OCI-LY1 (cell line): Measurements from ENCODE around the gene DOCK2.

Source experiments
- H2AFZ ChIP-seq: fragments of 200-600 bp; sonication (generic), shearing (Covaris generic); 2 replicates; pipeline ENCODE4 v1.6.0; 2014; ENCODE audit warnings: antibody characterized with exemption, mild to moderate bottlenecking, low read length
- H3F3A ChIP-seq: fragments of 200-600 bp; sonication (generic), shearing (Covaris generic); 2 replicates; pipeline ENCODE4 v1.6.0; 2014; ENCODE audit warnings: mild to moderate bottlenecking, antibody characterized with exemption, low read length, moderate library complexity; ENCODE audit not compliant: insufficient read depth
- H3K27ac ChIP-seq: fragments of 200-600 bp; sonication (generic); 2 replicates; pipeline ENCODE4 v1.5.1; 2014; ENCODE audit warnings: low read length, mixed run types, mild to moderate bottlenecking, low read depth; ENCODE audit not compliant: poor library complexity, severe bottlenecking
- H3K27me3 ChIP-seq: fragments of 200-600 bp; sonication (generic); 2 replicates; pipeline ENCODE4 v1.6.0; 2014; ENCODE audit warnings: antibody characterized with exemption, mild to moderate bottlenecking, low read length, moderate library complexity; ENCODE audit not compliant: insufficient read depth
- H3K36me3 ChIP-seq: fragments of 200-600 bp; sonication (generic); 2 replicates; pipeline ENCODE4 v1.6.1; 2014; ENCODE audit warnings: mild to moderate bottlenecking, antibody characterized with exemption, low read length, moderate library complexity, mixed read lengths; ENCODE audit not compliant: insufficient read depth
- H3K4me1 ChIP-seq: fragments of 200-600 bp; sonication (generic); 2 replicates; pipeline ENCODE4 v1.5.1; 2014; ENCODE audit warnings: mild to moderate bottlenecking, low read length, moderate library complexity; ENCODE audit not compliant: insufficient read depth, severe bottlenecking
- H3K4me2 ChIP-seq: fragments of 200-600 bp; sonication (generic), shearing (Covaris generic); 2 replicates; pipeline ENCODE4 v1.6.1; 2014; ENCODE audit warnings: low read length
- H3K4me3 ChIP-seq: fragments of 200-600 bp; sonication (generic); 2 replicates; pipeline ENCODE4 v1.5.1; 2014; ENCODE audit warnings: low read length, low read depth, mild to moderate bottlenecking, mixed read lengths; ENCODE audit not compliant: poor library complexity, severe bottlenecking
- H3K79me2 ChIP-seq: fragments of 200-600 bp; shearing (Covaris generic); 2 replicates; pipeline ENCODE4 v1.6.1; 2016; ENCODE audit warnings: mixed run types, low read length, mixed read lengths; ENCODE audit not compliant: insufficient read depth
- H3K9ac ChIP-seq: fragments of 200-600 bp; sonication (generic), shearing (Covaris generic); 2 replicates; pipeline ENCODE4 v1.6.1; 2014; ENCODE audit warnings: mild to moderate bottlenecking, low read length, mixed read lengths
- H3K9me2 ChIP-seq: fragments of 200-600 bp; sonication (generic), shearing (Covaris generic); 2 replicates; pipeline ENCODE4 v1.6.1; 2014; ENCODE audit warnings: low read depth, mild to moderate bottlenecking, low read length, mixed read lengths
- H3K9me3 ChIP-seq: fragments of 200-600 bp; shearing (Covaris generic); 2 replicates; pipeline ENCODE4 v1.6.1; 2014; ENCODE audit warnings: low read length, mixed read lengths
- H4K20me1 ChIP-seq: fragments of 200-600 bp; sonication (generic), shearing (Covaris generic); 2 replicates; pipeline ENCODE4 v1.6.0; 2016; ENCODE audit warnings: mild to moderate bottlenecking, low read length; ENCODE audit not compliant: insufficient read depth
- EZH2 ChIP-seq: fragments of 200-600 bp; sonication (generic), shearing (Covaris generic); IDR thresholded peaks from 2 replicates; pipeline ENCODE4 v1.8.0; 2017; ENCODE audit warnings: borderline replicate concordance, mixed run types, mild to moderate bottlenecking, antibody characterized with exemption, low read length, moderate library complexity, mixed read lengths
- TF ChIP-seq, protein P1 (sequence below): fragments of 200-600 bp; sonication (generic), shearing (Covaris generic); IDR thresholded peaks from 2 replicates; pipeline ENCODE4 v1.5.1; 2017; ENCODE audit warnings: mild to moderate bottlenecking, antibody characterized with exemption, low read length, moderate library complexity, mixed read lengths

Gene DOCK2

DNA sequence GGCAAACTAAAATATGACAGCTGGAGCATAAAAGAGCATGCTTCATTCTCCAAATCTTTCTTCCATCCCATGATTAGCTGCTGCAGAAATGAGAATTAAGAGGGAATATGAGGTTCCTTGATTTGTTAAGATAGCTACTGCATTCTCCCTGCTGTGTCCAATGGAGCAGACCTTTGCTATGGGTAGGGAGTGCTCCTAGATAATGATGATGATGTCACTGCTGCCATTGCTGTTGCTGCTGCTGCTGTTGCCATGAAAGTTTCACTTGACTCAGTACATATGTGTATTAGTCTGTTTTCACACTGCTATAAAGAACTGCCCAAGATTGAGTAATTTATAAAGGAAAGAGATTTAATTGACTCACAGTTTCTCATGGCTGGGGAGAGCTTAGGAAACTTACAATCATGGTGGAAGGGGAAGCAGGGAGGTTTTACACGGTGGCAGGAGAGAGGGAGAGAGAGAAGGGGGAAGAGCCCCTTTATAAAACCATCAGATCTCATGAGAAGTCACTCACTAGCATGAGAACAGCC, 214.3 kb downstream of the DOCK2 start:
- no peaks in the 10 kb centered on the region for H3K4me1 ChIP-seq

DNA sequence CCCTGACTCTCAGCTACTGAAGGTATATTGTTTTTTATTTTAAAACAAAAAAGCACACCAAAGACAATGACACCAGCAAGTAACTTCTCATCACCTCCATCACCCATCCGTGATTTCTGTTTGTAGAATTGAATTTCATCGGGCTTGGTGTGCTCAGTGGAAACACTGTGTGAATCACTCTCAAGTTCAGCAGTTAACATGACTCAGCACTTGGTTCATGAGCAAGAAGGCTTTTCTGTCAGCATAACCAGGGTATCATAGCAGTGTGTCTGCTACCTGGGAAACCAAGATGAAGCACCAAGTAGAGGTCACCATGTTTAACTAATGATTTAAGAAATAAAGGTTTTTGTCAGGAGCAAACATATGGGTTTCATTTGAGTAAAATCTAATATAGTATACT, 219.5 kb downstream of the DOCK2 start:
- Histone ChIP-seq H3K9me3 (peaks cover 8% of the 10 kb centered on the region; the same call in 1 of the 2 replicates), H3K27me3 (no peaks in the 10 kb centered on the region), H3K4me2 (no peak overlapping the region), H2AFZ (no peak overlapping the region), H3F3A (no peaks in the 10 kb centered on the region), H3K4me3 (no peak overlapping the region), H3K79me2 (no peaks in the 10 kb centered on the region), H3K36me3 (peaks cover 40% of the 10 kb centered on the region), H3K27ac (no peak overlapping the region), H3K9me2 (no peaks in the 10 kb centered on the region), H3K4me1 (no peaks in the 10 kb centered on the region), H4K20me1 (no peaks in the 10 kb centered on the region), H3K9ac (no peak overlapping the region)
- TF ChIP-seq EZH2, result no peak
- TF ChIP-seq, protein P1, sequence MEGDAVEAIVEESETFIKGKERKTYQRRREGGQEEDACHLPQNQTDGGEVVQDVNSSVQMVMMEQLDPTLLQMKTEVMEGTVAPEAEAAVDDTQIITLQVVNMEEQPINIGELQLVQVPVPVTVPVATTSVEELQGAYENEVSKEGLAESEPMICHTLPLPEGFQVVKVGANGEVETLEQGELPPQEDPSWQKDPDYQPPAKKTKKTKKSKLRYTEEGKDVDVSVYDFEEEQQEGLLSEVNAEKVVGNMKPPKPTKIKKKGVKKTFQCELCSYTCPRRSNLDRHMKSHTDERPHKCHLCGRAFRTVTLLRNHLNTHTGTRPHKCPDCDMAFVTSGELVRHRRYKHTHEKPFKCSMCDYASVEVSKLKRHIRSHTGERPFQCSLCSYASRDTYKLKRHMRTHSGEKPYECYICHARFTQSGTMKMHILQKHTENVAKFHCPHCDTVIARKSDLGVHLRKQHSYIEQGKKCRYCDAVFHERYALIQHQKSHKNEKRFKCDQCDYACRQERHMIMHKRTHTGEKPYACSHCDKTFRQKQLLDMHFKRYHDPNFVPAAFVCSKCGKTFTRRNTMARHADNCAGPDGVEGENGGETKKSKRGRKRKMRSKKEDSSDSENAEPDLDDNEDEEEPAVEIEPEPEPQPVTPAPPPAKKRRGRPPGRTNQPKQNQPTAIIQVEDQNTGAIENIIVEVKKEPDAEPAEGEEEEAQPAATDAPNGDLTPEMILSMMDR, result no peak

More for the DNA sequence above, 214.3 kb downstream of the DOCK2 start:
- no peak for TF ChIP-seq EZH2
- TF ChIP-seq, protein P1, result no peak
- Histone ChIP-seq H3K9me3 (peaks cover 31% of the 10 kb centered on the region), H4K20me1 (no peaks in the 10 kb centered on the region), H3K9me2 (no peaks in the 10 kb centered on the region), H3K79me2 (no peaks in the 10 kb centered on the region), H3K27ac (no peak overlapping the region), H3K4me2 (no peak overlapping the region), H3K4me3 (no peak overlapping the region), H3K9ac (no peak overlapping the region), H3K36me3 (peaks cover 88% of the 10 kb centered on the region), H3K27me3 (no peaks in the 10 kb centered on the region), H3F3A (no peaks in the 10 kb centered on the region), H2AFZ (no peak overlapping the region)

DNA sequence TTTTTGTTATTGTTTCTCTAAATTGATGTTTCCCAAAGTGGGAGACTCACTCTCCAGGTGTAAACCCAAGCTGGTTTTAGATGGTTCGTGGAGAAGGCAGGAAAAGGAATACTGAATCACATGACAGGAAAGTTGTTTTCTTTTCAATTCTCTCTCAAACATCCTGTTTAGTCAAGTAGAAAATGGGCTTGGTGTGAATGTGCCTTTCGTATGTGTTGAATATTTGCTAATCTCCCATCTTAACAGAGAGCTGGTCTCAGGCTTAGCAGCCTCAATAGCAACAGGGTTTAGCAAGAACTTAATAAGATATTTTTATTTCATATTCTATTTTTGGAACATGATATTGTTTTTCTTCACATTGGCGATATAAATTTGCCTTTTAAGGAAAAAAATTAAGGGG, 223.5 kb downstream of the DOCK2 start:
- no peak overlapping the region for H3K4me2 ChIP-seq
- no peak overlapping the region for H3K27ac ChIP-seq
- H3K9me3 ChIP-seq, result no peaks in the 10 kb centered on the region
- H3K4me3 ChIP-seq, result no peak overlapping the region
- H2AFZ ChIP-seq, result no peak overlapping the region
- TF ChIP-seq, protein P1, result no peak
- no peak for TF ChIP-seq EZH2
- peaks cover 8% of the 10 kb centered on the region; the same call in 1 of the 2 replicates for H3K36me3 ChIP-seq
- H3F3A ChIP-seq, result no peaks in the 10 kb centered on the region
- H3K9me2 ChIP-seq, result no peaks in the 10 kb centered on the region
- H3K79me2 ChIP-seq, result no peaks in the 10 kb centered on the region
- H3K9ac ChIP-seq, result no peak overlapping the region
- H3K27me3 ChIP-seq, result no peaks in the 10 kb centered on the region
- H4K20me1 ChIP-seq, result no peaks in the 10 kb centered on the region
- no peaks in the 10 kb centered on the region for H3K4me1 ChIP-seq
